ENCODE measurements around the gene SLAMF9.

SLAMF9 gene

DNA sequence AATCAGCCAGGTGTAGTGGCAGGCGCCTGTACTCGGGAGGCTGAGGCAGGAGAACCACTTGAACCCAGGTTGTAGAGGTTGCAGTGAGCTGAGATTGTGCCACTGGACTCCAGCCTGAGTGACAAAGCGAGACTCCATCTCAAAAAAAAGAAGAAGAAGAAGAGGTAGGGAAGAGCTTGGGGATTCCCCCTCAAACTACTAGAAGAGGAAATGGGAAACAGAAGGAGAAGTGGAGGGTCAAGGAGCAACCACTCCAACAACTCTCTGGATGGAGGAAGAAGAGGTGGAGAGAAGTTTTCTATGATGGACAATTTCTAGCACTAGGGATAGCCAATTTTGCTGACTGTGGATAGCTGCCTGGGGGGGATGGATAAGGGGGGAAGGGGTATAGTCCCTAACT lies 14.9 kb upstream of the SLAMF9 start:
- H3K4me3 ChIP-seq (ENCODE audit: low read depth, low read length), result no peak overlapping the region
- TF ChIP-seq POLR2A (IDR thresholded peaks at IDR 0.05; ENCODE audit: extremely low read depth, insufficient read length) (no peak), MYC (IDR thresholded peaks at IDR 0.05; ENCODE audit: low read depth, low read length) (no peak)
- TF ChIP-seq, protein P1, sequence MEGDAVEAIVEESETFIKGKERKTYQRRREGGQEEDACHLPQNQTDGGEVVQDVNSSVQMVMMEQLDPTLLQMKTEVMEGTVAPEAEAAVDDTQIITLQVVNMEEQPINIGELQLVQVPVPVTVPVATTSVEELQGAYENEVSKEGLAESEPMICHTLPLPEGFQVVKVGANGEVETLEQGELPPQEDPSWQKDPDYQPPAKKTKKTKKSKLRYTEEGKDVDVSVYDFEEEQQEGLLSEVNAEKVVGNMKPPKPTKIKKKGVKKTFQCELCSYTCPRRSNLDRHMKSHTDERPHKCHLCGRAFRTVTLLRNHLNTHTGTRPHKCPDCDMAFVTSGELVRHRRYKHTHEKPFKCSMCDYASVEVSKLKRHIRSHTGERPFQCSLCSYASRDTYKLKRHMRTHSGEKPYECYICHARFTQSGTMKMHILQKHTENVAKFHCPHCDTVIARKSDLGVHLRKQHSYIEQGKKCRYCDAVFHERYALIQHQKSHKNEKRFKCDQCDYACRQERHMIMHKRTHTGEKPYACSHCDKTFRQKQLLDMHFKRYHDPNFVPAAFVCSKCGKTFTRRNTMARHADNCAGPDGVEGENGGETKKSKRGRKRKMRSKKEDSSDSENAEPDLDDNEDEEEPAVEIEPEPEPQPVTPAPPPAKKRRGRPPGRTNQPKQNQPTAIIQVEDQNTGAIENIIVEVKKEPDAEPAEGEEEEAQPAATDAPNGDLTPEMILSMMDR (IDR thresholded peaks at IDR 0.05; ENCODE audit: low read depth, low read length), result no peak
- TF ChIP-seq, protein P2, sequence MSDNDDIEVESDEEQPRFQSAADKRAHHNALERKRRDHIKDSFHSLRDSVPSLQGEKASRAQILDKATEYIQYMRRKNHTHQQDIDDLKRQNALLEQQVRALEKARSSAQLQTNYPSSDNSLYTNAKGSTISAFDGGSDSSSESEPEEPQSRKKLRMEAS (IDR thresholded peaks at IDR 0.05; ENCODE audit: low read depth, low read length), result no peak
- no peak for DNase-seq (ENCODE audit: low read depth)

DNA sequence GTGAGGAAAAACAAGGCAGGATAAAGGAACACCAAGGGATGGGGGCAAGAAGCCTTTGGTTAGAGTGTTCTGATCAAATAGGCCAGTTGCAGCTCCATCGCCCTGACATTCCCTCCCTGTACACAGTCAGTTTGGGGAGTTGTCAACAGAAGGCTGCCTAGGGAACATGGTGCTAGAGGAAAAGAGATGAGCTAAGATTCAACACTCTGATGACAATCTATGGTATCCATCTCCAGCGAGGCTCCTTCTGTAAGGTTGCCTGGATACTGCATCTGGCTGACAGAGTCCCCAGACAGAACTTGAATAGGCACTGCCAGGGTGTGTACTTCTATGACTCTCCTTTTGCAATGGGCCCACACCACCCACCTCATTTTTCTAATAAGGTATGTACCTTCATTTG lies 11.2 kb upstream of the SLAMF9 start:
- DNase-seq (ENCODE audit: low read depth), result no peak
- TF ChIP-seq, protein P2 (IDR thresholded peaks at IDR 0.05; ENCODE audit: low read depth, low read length), result no peak
- no peak overlapping the region for H3K4me3 ChIP-seq (ENCODE audit: low read depth, low read length)

GRCh38 chr1:159964144-159964543 lies 10.1 kb upstream of the SLAMF9 start:
- TF ChIP-seq, protein P2 (IDR thresholded peaks at IDR 0.05; ENCODE audit: low read depth, low read length), result no peak
- TF ChIP-seq MYC (IDR thresholded peaks at IDR 0.05; ENCODE audit: low read depth, low read length), result no peak
- no peak for TF ChIP-seq POLR2A (IDR thresholded peaks at IDR 0.05; ENCODE audit: extremely low read depth, insufficient read length)
- TF ChIP-seq, protein P1 (IDR thresholded peaks at IDR 0.05; ENCODE audit: low read depth, low read length), result no peak
- H3K4me3 ChIP-seq (ENCODE audit: low read depth, low read length), result no peak overlapping the region
- DNase-seq (ENCODE audit: low read depth), result no peak

DNA sequence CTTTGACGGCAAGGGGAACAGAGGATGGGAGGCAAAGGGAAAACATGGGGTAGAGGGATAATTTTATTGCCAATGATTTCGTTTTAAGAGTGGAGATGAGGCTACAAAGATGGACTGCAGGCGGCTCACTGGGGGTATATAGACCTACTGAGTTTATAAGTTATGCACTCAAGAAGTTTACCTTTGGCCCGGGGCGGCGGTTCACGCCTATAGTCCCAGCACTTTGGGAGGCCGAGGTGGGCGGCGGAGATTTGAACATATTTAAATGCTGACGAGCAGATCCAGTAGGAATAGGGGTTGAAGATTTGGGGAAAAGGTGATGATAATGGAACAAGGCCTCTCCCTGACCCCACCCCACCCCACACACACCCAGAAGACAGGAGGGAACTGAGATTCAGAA lies 8.1 kb upstream of the SLAMF9 start:
- DNase-seq (ENCODE audit: low read depth), result no peak

DNA sequence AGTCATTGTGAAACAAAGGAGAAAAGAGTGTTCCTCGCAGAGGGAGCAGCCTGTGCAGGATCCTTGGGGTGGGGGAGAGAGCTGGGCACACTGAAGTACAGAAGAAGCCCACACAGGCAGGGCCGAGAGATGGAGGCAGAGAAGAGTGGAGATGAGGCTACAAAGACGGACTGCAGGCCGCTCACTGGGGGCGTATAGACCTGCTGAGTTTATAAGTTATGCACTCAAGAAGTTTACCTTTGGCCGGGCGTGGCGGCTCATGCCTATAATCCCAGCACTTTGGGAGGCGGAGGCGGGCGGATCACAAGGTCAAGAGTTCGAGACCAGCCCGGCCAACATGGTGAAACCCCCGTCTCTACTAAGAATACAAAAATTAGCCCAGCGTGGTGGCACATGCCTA lies 7.6 kb upstream of the SLAMF9 start:
- TF ChIP-seq, protein P2 (IDR thresholded peaks at IDR 0.05; ENCODE audit: low read depth, low read length), result no peak
- TF ChIP-seq POLR2A (IDR thresholded peaks at IDR 0.05; ENCODE audit: extremely low read depth, insufficient read length) (no peak), MYC (IDR thresholded peaks at IDR 0.05; ENCODE audit: low read depth, low read length) (no peak)
- TF ChIP-seq, protein P1 (IDR thresholded peaks at IDR 0.05; ENCODE audit: low read depth, low read length), result no peak
- H3K4me3 ChIP-seq (ENCODE audit: low read depth, low read length), result no peak overlapping the region
- no peak for DNase-seq (ENCODE audit: low read depth)

More for the DNA sequence above, 8.1 kb upstream of the SLAMF9 start:
- TF ChIP-seq MYC (IDR thresholded peaks at IDR 0.05; ENCODE audit: low read depth, low read length) (no peak), POLR2A (IDR thresholded peaks at IDR 0.05; ENCODE audit: extremely low read depth, insufficient read length) (no peak)
- TF ChIP-seq, protein P2 (IDR thresholded peaks at IDR 0.05; ENCODE audit: low read depth, low read length), result no peak
- TF ChIP-seq, protein P1 (IDR thresholded peaks at IDR 0.05; ENCODE audit: low read depth, low read length), result no peak
- H3K4me3 ChIP-seq (ENCODE audit: low read depth, low read length), result no peak overlapping the region

DNA sequence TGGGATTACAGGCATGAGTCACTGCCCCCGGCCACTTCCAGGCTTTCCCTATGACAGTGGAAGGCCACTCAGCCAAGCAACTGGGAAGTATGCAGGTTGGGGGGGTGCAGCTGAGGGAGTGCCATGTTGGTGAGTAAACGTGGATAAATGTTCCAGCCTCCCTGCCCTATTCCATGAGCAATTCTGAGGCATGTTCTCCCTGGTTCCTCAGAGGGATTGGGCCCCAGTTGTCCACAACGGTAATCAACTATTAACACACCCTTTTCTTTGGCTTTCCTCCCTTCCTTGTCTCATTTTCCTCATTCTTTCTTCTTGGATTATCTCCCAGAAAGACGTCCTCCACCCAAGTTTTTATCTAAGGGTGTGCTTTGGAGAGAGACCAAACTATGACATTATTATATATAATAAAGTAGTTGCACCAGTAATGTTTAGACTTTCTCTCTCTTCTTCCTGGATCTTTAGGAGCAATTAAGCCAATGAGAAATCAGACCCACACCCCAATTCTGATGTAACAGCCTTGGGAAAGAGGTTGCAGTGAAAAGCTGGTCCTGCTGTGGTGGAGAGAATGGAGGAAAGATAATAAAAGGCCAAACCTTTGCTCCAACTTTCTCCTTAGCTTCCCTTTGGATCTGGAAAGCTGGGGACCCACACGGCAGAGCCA lies 6.8 kb upstream of the SLAMF9 start:
- no peak for TF ChIP-seq MYC (IDR thresholded peaks at IDR 0.05; ENCODE audit: low read depth, low read length)
- no peak for TF ChIP-seq POLR2A (IDR thresholded peaks at IDR 0.05; ENCODE audit: extremely low read depth, insufficient read length)
- TF ChIP-seq, protein P2 (IDR thresholded peaks at IDR 0.05; ENCODE audit: low read depth, low read length), result no peak
- TF ChIP-seq, protein P1 (IDR thresholded peaks at IDR 0.05; ENCODE audit: low read depth, low read length), result no peak
- no peak for DNase-seq (ENCODE audit: low read depth)
- no peak overlapping the region for H3K4me3 ChIP-seq (ENCODE audit: low read depth, low read length)
